ENCODE data around the gene PAK4.
"Not testable (repeated sequence)": the region's sequence is repeated elsewhere in the genome, so short reads cannot be mapped to it uniquely, and the experiment has no call there.

The PAK4 gene

GRCh38 chr19:39100500-39101166, 25.0 kb upstream of the PAK4 start:
- no peak for DNase-seq

DNA sequence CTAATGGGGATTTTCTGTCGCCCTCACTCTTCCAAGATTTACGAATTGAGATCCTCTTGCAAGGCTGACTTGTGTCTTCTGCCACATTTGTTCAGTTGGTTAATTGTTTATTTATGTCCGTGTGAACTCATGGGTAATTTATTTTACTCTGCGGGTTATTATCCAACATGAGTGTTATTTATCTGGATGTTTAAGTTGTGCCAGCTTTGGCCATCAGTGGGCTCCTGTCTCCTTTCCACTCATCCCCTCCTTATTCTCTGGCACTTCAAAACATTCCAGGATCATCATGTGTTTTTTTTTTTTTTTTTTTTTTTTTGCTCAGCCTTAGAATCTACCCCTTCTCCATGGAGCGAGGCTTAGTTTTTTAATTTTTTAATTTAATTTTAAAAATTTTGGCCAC, 22.4 kb upstream of the PAK4 start:
- no peak for DNase-seq

DNA sequence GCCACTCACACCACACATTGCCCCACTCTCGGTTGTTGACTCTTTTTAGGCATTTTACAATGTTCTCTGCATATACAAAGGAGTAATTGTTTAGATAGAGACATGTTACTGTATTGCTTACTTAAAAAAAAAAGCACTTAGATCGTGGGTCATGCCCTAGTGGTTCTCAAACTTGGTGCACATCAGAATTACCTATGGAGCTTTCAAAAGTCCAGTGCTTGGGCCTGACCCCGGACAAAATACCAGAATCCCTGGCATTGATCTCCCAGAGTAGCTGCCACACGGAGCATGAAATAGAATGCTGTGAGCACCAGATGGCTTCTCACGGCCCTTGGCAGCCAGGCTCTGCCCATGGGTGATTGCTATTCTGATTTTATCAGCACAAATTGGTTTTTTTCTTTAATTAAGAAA, 21.4 kb upstream of the PAK4 start:
- DNase-seq = no peak

DNA sequence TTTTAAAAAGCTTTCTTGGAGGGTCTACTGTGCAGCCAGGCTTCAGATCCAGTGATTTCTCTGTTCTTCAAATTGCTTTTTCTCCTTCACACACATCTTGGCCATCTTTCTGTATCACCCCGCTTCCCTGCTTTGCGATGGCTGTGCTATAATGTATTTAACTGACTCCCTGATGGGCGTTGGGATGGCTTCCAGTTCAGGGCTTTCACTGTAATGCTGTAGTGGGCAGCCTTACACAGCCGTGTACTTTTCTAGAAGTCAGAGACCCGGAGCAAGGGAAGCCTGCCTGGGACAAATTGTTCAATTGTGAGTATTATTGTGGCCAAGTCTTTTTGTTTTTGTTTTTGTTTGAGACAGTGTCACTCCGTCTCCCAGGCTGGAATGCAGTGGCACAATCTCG, 19.4 kb upstream of the PAK4 start:
- DNase-seq = no peak

- DNase-seq = no peak
Observed at GRCh38 chr19:39109641-39110040, 15.9 kb upstream of the PAK4 start.

- DNase-seq = peak; percentile 18 to 45
Observed at GRCh38 chr19:39110263-39110967, 15.2 kb upstream of the PAK4 start.

- no peak for DNase-seq
Observed at GRCh38 chr19:39111593-39112199, 13.9 kb upstream of the PAK4 start.

- DNase-seq = no peak
Observed at GRCh38 chr19:39112338-39112890, 13.2 kb upstream of the PAK4 start.

GRCh38 chr19:39113199-39113598, 12.4 kb upstream of the PAK4 start:
- DNase-seq = no peak

DNA sequence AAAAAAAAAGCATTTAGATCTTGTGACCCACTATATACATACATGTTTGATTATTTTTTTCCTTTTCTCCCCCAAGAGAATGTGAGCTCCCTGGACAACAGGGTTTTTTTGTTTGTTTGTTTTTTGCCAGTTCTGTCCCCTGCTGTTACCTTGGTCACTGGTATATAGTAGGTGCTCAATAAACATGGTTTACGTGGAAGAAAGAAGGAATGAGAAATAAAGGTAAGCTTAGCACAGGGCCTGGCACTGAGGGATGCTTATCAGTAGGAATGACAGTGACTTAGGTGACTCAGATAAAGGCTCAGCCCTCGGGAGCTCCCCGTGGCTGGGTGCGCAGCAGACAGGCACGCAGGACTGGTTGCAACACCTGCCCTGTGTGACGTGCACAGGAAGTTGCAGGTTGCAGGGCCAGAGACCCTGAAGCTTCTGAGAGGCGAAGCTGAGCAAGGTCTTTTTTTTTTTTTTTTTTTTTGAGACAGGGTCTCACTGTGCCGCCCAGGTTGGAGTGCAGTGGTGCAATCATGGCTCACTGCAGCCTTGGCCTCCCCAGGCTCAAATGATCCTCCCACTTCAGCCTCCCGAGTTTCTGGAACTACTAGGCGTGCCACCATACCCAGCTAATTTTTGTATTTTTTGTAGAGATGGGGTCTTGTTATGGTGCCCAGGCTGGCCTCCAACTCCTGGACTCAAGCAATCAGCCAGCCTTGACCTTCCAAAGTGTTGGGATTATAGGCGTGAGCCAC, 10.3 kb upstream of the PAK4 start:
- DNase-seq = no peak

DNA sequence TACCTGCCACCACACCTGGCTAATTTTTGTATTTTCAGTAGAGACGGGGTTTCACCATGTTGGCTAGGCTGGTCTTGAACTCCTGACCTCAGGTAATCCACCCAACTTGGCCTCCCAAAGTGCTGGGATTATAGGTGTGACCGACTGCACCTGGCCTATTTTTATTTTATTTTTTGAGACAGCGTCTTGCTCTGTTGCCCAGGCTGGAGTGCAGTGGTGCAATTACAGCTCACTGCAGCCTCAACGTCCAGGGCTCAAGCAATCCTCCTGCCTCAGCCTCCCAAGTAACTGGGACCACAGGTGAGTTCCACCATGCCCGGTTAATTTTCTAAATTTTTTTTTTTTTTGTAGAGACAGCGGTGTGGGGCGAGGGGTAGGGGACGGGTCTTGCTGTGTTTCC, 8.6 kb upstream of the PAK4 start:
- not testable (repeated sequence) for DNase-seq

DNA sequence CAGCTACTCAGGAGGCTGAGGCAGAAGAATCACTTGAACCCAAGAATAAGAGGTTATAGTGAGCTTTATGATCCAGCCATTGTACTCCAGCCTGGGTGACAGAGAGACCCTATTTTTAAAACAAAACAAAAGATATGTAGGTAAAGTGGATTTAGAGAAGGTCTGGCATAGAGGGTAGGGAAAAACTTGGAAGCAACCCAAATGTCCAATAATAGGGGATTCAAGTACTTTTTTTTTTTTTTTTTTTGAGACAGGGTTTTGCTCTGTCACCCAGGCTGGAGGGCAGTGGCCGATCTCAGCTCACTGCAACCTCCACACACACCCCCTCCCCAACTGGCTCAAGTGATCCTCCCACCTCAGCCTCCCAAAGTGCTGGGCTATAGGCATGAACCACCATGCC, 5.8 kb upstream of the PAK4 start:
- DNase-seq = no peak

- no peak for DNase-seq
Observed at GRCh38 chr19:39122934-39123731, 2.5 kb upstream of the PAK4 start.

GRCh38 chr19:39124136-39124764, 1.3 kb upstream of the PAK4 start:
- no peak for DNase-seq

DNA sequence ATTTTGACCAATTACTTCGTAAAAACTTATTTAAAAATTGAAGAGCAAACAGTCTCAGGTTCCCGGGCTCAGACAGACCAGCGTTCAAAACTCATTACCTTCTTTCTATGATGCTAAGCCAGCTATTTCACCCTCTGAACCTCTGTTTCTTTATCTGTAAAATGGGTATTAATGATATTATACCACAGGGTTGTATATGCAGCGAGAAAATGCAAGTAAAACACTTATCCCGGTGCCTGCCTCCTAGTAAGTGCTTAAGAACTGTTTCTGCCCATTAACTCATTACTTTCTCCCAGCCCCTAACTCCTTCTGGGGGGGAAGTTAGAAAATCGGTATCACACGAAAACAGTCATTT, 410 bp upstream of the PAK4 start:
- no peak for DNase-seq

DNA sequence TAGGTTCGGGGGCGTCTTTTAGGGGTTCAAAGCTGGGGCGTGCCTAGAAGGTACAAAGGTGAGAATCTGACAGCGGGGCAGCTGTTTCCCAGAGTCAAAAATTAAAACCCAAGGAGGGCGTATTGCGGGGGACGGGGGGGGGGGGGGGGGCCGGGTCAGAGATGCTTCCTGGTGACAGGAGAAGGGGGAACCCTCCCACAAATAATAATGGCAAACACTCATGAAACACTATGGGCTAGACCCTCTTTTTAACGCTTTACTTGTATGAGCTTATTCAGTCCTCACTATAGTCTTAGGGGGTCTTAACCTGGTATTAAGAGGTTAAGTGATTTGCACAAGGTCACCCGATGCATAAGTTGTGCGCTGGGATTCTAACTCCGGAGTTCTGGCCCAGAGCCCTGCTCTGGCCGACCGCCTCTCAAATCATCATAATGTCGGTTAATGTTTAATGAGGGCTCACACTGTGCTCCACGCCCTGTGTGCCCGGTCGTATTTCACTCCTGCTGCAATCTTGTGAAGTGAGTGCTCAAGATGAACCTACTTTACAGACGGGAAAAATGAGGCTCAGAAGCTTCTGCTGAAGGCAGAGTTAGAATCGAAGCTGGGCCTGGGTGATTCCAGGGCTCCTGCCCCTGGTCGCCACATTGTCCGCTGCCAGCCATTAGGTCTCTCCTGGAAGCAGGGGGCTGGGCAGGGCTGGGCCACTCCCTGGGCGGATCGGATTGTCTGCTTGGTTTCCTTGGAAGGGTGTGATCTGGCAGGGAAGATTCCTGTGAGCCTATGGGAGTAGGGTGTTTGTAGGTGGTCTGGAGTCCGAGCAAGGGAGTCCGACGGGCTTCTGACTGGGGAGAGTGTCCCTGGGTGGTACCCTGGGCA, 964 bp downstream of the PAK4 start:
- DNase-seq = no peak

GRCh38 chr19:39127812-39128515, 2.4 kb downstream of the PAK4 start:
- no peak for DNase-seq

GRCh38 chr19:39128516-39129079, 3.0 kb downstream of the PAK4 start:
- no peak for DNase-seq

GRCh38 chr19:39129116-39129515, 3.5 kb downstream of the PAK4 start:
- DNase-seq = no peak
